K562 (cell line): ENCODE measurements around the gene CLEC18B.
"Not testable (repeated sequence)": the region's sequence is repeated elsewhere in the genome, so short reads cannot be mapped to it uniquely, and the experiment has no call there.

Experiments
- CBFB ChIP-seq: sonication (generic); formaldehyde crosslinking; IDR thresholded peaks from 2 replicates; pipeline ENCODE4 v1.4.0; 2020; ENCODE audit warnings: mild to moderate bottlenecking, missing genetic modification reagents
- CREB1 ChIP-seq, 2 experiments: sonication (generic) in 1 of 2; formaldehyde crosslinking in 1 of 2; IDR thresholded peaks; 2 replicates each; pipeline versions ENCODE4 v1.6.1 to v1.8.0; 2012 to 2022; ENCODE audit warnings: inconsistent platforms in 1 of 2, mild to moderate bottlenecking in 1 of 2, missing genetic modification reagents in 1 of 2, moderate library complexity in 1 of 2
- CTCF ChIP-seq, 3 experiments: IDR thresholded peaks in 2 of 3; conservative IDR thresholded peaks in 1 of 3; 2 replicates each; pipeline ENCODE4 v1.5.1; 2011 to 2012; ENCODE audit warnings: low read length in 3 of 3, mild to moderate bottlenecking in 3 of 3, control low read depth in 2 of 3, improper control_type of control experiment in 1 of 3, inconsistent platforms in 1 of 3, low read depth in 1 of 3, mixed read lengths in 1 of 3, moderate library complexity in 1 of 3; ENCODE audit not compliant: insufficient read depth in 2 of 3
- PHF20 ChIP-seq: fragments of 450-650 bp; IDR thresholded peaks from 2 replicates; pipeline ENCODE4 v1.6.1; 2018; ENCODE audit not compliant: partially characterized antibody
- POLR2AphosphoS5 ChIP-seq: IDR thresholded peaks from 2 replicates; pipeline ENCODE4 v1.6.1; 2011; ENCODE audit warnings: mild to moderate bottlenecking, low read depth, low read length, moderate library complexity; ENCODE audit not compliant: control insufficient read depth, insufficient read depth
- RBM15 ChIP-seq: fragments of 200-400 bp; formaldehyde crosslinking; IDR thresholded peaks from 2 replicates; pipeline ENCODE4 v1.6.1; 2018; ENCODE audit warnings: mild to moderate bottlenecking, low read length, moderate library complexity; ENCODE audit not compliant: insufficient read depth
- SIN3A ChIP-seq, 2 experiments: fragments of 150-350 bp in 1 of 2; IDR thresholded peaks; 2 replicates each; pipeline ENCODE4 v1.6.1; 2011 to 2016; ENCODE audit warnings: borderline replicate concordance in 2 of 2, low read depth in 2 of 2, low read length in 2 of 2, mild to moderate bottlenecking in 2 of 2, moderate library complexity in 2 of 2; ENCODE audit not compliant: control insufficient read depth in 1 of 2
- YY1 ChIP-seq, 3 experiments: IDR thresholded peaks; 2 replicates each; pipeline ENCODE4 v1.6.1; 2011; ENCODE audit warnings: low read length in 2 of 3, mild to moderate bottlenecking in 2 of 3, moderate library complexity in 2 of 3, borderline replicate concordance in 1 of 3, control low read depth in 1 of 3, low read depth in 1 of 3; ENCODE audit not compliant: insufficient read depth in 3 of 3, insufficient replicate concordance in 2 of 3, control insufficient read depth in 1 of 3, insufficient read length in 1 of 3; ENCODE audit errors: extremely low read depth in 1 of 3
- ZBTB1 ChIP-seq: sonication (generic); formaldehyde crosslinking; IDR thresholded peaks from 2 replicates; pipeline ENCODE4 v1.8.1; 2023; ENCODE audit warnings: missing genetic modification reagents, low read depth, mild to moderate bottlenecking, borderline replicate concordance

GRCh38 chr16:74413485-74413884 lies 7.8 kb downstream of the CLEC18B start:
- TF ChIP-seq YY1 (IDR thresholded peaks at IDR 0.05; ENCODE audit: borderline replicate concordance in 1 of 3, control insufficient read depth in 1 of 3, extremely low read depth in 1 of 3, insufficient read depth in 3 of 3, insufficient read length in 1 of 3, insufficient replicate concordance in 2 of 3, low read depth in 1 of 3, low read length in 2 of 3); SIN3A (IDR thresholded peaks at IDR 0.05; ENCODE audit: borderline replicate concordance in 2 of 2, control insufficient read depth in 1 of 2, low read depth in 2 of 2, low read length in 2 of 2); POLR2AphosphoS5; CTCF (IDR thresholded peaks at IDR 0.05 in 2 of 3, conservative IDR thresholded peaks at IDR 0.05 in 1 of 3; ENCODE audit: insufficient read depth in 2 of 3, low read depth in 1 of 3, low read length in 3 of 3); CBFB (CRISPR knock-in tag); PHF20; CREB1 (IDR thresholded peaks at IDR 0.05); CREB1 (CRISPR knock-in tag; IDR thresholded peaks at IDR 0.05); RBM15; ZBTB1: not testable (repeated sequence)
